C4-2B (cell line): ENCODE results near the gene COMTD1.

Experiments
- ZFX ChIP-seq: fragments of 450-650 bp; IDR thresholded peaks from 2 replicates; pipeline ENCODE4 v1.6.1; 2017
- TF ChIP-seq, protein P1 (sequence below): fragments of 450-650 bp; conservative IDR thresholded peaks from 2 replicates; pipeline ENCODE4 v1.5.1; 2017; ENCODE audit warnings: mild to moderate bottlenecking

DNA sequence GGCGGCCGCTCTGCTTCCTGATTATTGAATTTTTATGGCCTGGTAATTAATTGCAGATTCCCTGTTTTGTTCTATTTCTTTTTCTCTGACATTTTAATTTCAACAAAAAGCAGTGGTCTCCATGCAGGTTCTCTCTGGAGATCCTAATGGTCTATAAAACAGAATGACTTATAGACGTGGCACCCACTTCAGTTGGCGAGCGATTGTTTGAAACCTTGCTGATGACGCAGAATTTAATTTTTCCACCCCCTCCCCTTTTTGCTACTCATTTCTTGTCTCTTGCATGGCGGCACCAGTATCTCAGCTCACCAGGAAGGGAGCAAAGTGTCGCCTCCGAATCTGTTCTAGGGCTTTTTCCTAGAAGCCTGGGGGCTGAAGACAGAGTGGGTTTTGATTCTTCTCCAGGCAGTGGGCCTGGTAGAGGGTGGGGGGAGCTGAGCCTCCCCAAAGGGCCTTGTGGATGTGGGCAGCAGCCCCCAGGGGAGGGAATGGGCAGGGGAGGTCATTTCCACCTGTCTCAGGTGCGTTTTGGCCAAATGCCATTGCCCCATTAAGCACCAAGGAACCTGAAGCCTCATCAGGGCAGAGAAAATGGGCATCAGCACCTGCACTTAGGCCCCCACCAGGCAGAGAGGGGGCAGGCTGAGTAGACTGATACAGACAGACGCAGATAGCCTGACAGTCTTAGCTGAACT is 3.5 kb upstream of the COMTD1 start:
- TF ChIP-seq, protein P1, sequence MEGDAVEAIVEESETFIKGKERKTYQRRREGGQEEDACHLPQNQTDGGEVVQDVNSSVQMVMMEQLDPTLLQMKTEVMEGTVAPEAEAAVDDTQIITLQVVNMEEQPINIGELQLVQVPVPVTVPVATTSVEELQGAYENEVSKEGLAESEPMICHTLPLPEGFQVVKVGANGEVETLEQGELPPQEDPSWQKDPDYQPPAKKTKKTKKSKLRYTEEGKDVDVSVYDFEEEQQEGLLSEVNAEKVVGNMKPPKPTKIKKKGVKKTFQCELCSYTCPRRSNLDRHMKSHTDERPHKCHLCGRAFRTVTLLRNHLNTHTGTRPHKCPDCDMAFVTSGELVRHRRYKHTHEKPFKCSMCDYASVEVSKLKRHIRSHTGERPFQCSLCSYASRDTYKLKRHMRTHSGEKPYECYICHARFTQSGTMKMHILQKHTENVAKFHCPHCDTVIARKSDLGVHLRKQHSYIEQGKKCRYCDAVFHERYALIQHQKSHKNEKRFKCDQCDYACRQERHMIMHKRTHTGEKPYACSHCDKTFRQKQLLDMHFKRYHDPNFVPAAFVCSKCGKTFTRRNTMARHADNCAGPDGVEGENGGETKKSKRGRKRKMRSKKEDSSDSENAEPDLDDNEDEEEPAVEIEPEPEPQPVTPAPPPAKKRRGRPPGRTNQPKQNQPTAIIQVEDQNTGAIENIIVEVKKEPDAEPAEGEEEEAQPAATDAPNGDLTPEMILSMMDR = no peak
- TF ChIP-seq ZFX = no peak
